Lung (tissue), 12 donors: Measurements from ENCODE around the gene TRMO. TPM values are rescaled to one million over a fixed set of nuclear protein-coding genes. Genes with fewer than 3 reads are reported as not detected.

Experiments used
- ATAC-seq: fragments of 200-7000 bp; cut with Tn5 transposase; one replicate; pipeline ENCODE4 v1.9.1; 2020; ENCODE audit warnings: moderate number of reproducible peaks; ENCODE audit not compliant: insufficient read depth, low FRiP score
- DNase-seq, 3 donors: peaks; one replicate each; pipeline ENCODE4 v3.0.0-alpha.2; 2013 to 2017
- H3K27ac ChIP-seq, 2 donors: one replicate each; pipeline ENCODE4 v1.5.1; 2013; ENCODE audit warnings: mild to moderate bottlenecking in 2 of 2, moderate library complexity in 2 of 2, control low read depth in 1 of 2, inconsistent platforms in 1 of 2, low read depth in 1 of 2, low read length in 1 of 2
- H3K27me3 ChIP-seq, 3 donors: one replicate each; pipeline ENCODE4 v1.5.1; 2013; ENCODE audit warnings: low read length in 2 of 3; ENCODE audit not compliant: control insufficient read depth in 3 of 3, insufficient read depth in 3 of 3
- H3K36me3 ChIP-seq, 4 donors: one replicate each; pipeline ENCODE4 v1.5.1; 2013; ENCODE audit warnings: low read length in 4 of 4, mild to moderate bottlenecking in 1 of 4, moderate library complexity in 1 of 4; ENCODE audit not compliant: control insufficient read depth in 4 of 4, insufficient read depth in 4 of 4
- H3K4me1 ChIP-seq, 5 donors: one replicate each; pipeline ENCODE4 v1.5.1; 2013; ENCODE audit warnings: low read length in 5 of 5, mild to moderate bottlenecking in 2 of 5, moderate library complexity in 1 of 5; ENCODE audit not compliant: control insufficient read depth in 5 of 5, insufficient read depth in 5 of 5
- H3K4me3 ChIP-seq: one replicate; pipeline ENCODE4 v1.5.1; 2013; ENCODE audit warnings: mild to moderate bottlenecking, control low read depth, moderate library complexity
- H3K9ac ChIP-seq, 2 donors: one replicate each; pipeline ENCODE4 v1.5.1; 2013; ENCODE audit warnings: low read length in 2 of 2, control low read depth in 1 of 2; ENCODE audit not compliant: insufficient read depth in 1 of 2
- H3K9me3 ChIP-seq, 4 donors: one replicate each; pipeline ENCODE4 v1.5.1; 2013; ENCODE audit warnings: low read length in 3 of 4, mild to moderate bottlenecking in 1 of 4, moderate library complexity in 1 of 4; ENCODE audit not compliant: control insufficient read depth in 4 of 4, insufficient read depth in 3 of 4
- WGBS, 2 donors: extraction: QIAGEN DNeasy Blood & Tissue Kit; methylation state at CpG; one replicate each; pipeline ENCODE4 v1.1.7; 2013; 5-methylcytosine and 5-hydroxymethylcytosine counted together
- polyA plus RNA-seq, 2 donors: library from polyadenylated mRNA; stranded (reverse); fragments of 200-250 nt; gene quantifications; one replicate each; pipeline ENCODE4 v1.2.1, GENCODE V29; 2013
- total RNA-seq, 2 donors: library from RNA; depleted of rRNA in 1 of 2; stranded (reverse); fragments of >200 nt in 1 of 2; gene quantifications; one replicate each; pipeline ENCODE4 v1.2.1, GENCODE V29; 2014 to 2021
- TF ChIP-seq, protein P1 (sequence below): IDR thresholded peaks from 2 replicates; pipeline ENCODE4 v1.5.1; 2012; ENCODE audit warnings: mild to moderate bottlenecking; ENCODE audit errors: control extremely low read depth, extremely low read depth
- donor health status: control.
- donor health status: control.
- donor health status: Bipolar disorder and iron deficiency.
- donor health status: healthy.
- donor health status: DM: yes; HTN: yes; CAD: no.

Gene TRMO
- total and polyA plus RNA-seq, 4 donors = 7.8 to 27.9 (median 15.7) TPM

DNA sequence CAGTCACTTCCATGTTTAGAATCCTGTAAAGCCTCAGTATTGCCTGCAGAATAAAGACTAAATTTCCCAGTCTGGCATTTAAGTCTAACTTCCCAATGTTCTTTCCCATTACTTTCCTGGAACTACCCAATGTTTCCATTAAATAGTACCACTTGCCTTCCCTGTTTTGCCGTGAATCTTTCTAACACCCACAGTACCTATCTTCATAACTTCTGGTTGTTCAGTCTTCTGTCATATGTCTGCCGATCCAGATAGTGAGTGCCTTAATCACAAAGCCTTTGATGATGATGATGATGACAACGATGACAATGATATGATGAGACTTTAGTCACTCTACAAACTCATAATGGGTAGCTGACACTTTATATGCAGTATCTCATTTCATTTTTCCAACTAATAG, 22.3 kb upstream of the TRMO start:
- Histone ChIP-seq H3K27ac (no peak overlapping the region), H3K4me3 (no peak overlapping the region), H3K9me3 (no peaks in the 10 kb centered on the region), H3K27me3 (peaks cover 0 to 15% (median 5%) of the 10 kb centered on the region in 3 donors), H3K4me1 (no peaks in the 10 kb centered on the region), H3K9ac (no peak overlapping the region), H3K36me3 (no peaks in the 10 kb centered on the region)
- WGBS, 2 donors = 91 to 93% methylated on average over 3 of the region's 3 CpGs
- ATAC-seq = no peak
- DNase-seq = no peak
- TF ChIP-seq, protein P1, sequence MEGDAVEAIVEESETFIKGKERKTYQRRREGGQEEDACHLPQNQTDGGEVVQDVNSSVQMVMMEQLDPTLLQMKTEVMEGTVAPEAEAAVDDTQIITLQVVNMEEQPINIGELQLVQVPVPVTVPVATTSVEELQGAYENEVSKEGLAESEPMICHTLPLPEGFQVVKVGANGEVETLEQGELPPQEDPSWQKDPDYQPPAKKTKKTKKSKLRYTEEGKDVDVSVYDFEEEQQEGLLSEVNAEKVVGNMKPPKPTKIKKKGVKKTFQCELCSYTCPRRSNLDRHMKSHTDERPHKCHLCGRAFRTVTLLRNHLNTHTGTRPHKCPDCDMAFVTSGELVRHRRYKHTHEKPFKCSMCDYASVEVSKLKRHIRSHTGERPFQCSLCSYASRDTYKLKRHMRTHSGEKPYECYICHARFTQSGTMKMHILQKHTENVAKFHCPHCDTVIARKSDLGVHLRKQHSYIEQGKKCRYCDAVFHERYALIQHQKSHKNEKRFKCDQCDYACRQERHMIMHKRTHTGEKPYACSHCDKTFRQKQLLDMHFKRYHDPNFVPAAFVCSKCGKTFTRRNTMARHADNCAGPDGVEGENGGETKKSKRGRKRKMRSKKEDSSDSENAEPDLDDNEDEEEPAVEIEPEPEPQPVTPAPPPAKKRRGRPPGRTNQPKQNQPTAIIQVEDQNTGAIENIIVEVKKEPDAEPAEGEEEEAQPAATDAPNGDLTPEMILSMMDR = no peak

DNA sequence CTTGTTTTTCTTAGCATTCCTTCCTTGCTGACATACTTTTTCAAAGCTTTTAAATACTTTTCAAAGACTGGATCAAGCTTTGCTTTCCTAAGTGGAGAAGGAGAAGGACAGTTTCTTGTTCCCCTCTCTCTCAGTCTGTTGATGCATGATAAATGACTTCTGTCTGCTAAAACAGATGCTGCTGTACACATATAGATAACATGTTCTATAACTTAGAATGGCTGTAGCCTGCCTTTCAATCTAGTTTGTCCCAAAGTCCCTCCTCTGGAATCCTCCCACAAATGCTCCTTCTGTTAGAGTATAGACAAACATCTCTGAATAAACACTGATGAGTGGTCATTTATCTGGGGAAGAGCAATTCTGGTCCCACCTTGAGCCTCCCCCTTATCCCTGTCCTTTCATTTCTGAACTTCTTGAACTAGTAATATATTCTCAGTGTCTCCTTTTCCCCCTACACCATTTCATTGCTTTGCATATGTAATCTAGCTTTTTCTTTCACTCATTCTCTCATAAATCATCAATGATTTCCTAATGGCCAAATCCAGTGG, 21.1 kb upstream of the TRMO start:
- no peaks in the 10 kb centered on the region for H3K36me3 ChIP-seq
- H3K9me3 ChIP-seq = no peaks in the 10 kb centered on the region
- peaks cover 0 to 15% (median 5%) of the 10 kb centered on the region in 3 donors for H3K27me3 ChIP-seq
- TF ChIP-seq, protein P1 = no peak
- no peaks in the 10 kb centered on the region for H3K4me1 ChIP-seq
- H3K9ac ChIP-seq = no peak overlapping the region
- ATAC-seq (no peak), DNase-seq (no peak)
- no peak overlapping the region for H3K27ac ChIP-seq
- no peak overlapping the region for H3K4me3 ChIP-seq

DNA sequence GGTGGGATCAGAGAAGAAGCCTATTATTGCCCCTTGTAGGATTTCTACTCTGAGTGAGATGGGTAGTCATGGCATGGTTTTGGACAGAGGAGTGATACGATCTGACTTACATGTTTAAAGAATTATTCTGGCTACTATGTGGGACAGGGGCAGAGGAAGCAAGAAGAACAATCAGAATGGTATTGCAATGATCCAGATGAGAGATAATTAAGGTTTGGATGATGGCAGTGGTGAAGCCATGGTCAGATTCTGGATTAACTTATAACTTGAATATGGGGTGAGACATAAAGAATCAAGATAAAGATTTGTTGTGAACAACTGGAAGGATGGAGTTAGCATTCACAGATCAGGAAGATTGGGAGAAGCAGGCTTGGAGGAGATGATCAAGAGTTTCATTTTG, 19.0 kb upstream of the TRMO start:
- H3K27ac ChIP-seq = no peak overlapping the region
- H3K4me1 ChIP-seq = no peaks in the 10 kb centered on the region
- DNase-seq (no peak), ATAC-seq (no peak)
- TF ChIP-seq, protein P1 = no peak
- peaks cover 0 to 15% (median 5%) of the 10 kb centered on the region in 3 donors for H3K27me3 ChIP-seq
- 78 to 94% methylated on average over 1 of the region's 1 CpG for WGBS, 2 donors
- H3K9me3 ChIP-seq = no peaks in the 10 kb centered on the region
- H3K4me3 ChIP-seq = no peak overlapping the region
- H3K9ac ChIP-seq = no peak overlapping the region
- H3K36me3 ChIP-seq = no peaks in the 10 kb centered on the region

DNA sequence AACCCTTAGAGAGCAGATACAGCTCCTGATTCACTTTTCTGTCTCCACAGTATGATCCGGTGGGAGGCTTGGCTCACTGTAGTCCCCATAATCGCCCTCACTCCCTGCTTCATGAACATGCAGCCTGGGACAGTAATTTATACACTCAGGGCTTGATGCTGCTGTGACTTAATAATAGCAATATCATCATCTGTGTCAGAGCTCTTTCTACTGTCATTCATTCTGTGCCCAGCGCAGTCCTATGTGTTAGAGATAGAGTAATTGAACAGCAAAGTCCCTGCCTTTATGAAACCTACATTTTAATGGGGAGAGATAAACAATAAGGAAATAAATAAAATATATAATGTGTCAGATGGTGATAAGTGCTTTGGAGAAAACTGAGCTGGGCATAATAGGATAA, 18.4 kb upstream of the TRMO start:
- H3K9me3 ChIP-seq = no peaks in the 10 kb centered on the region
- no peak for ATAC-seq
- no peak overlapping the region for H3K9ac ChIP-seq
- peaks cover 0 to 15% (median 9%) of the 10 kb centered on the region in 3 donors for H3K27me3 ChIP-seq
- DNase-seq = no peak
- no peaks in the 10 kb centered on the region for H3K36me3 ChIP-seq
- no peaks in the 10 kb centered on the region for H3K4me1 ChIP-seq
- H3K4me3 ChIP-seq = no peak overlapping the region
- 78 to 85% methylated on average over 3 of the region's 3 CpGs for WGBS, 2 donors
- no peak overlapping the region for H3K27ac ChIP-seq
- TF ChIP-seq, protein P1 = no peak
